Raji (cell line): Measurements from ENCODE around the gene ASIC2.

Experiments used
- POLR2A ChIP-seq: IDR thresholded peaks from 2 replicates; pipeline ENCODE4 v1.6.1; 2011; ENCODE audit warnings: low read depth, low read length, control low read depth; ENCODE audit not compliant: insufficient read depth

ASIC2 gene

DNA sequence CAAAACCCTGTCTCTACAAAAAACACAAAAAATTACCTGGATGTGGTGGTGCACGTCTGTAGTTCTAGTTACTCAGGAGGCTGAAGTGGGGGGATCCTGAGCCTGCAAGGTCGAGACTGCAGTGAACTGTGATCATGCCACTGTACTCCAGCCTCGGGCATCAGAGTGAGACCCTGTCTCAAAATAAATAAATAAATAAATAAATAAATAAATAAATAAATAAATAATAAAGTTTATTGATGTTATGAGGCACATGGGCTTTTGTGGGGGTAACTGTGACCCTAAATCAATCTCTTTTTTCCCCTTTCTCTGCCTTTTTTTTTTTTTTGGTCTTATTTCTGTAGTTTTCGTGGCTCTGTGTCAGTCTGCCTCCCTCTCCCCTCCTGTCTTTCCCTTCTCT is 4.5 kb upstream of the ASIC2 start:
- TF ChIP-seq POLR2A = no peak

DNA sequence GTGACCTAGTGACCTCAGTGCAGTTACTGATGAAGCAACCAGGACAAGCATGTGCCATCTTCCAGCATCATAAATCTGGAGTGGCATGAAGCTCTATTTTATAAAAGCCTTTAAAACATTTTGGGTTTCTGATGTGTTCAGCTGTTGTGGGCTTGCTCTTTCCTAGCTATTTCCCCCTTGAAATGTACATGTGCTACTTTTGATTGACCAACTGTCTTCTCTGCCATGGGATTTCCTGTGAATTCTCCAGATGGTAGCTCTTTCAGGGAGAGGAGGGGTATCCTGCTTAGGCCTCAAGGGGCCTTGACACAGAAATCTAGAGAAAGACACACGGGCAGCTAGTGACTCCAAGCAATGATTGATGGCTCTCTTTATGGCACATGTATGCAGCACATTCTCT is 1.9 kb upstream of the ASIC2 start:
- no peak for TF ChIP-seq POLR2A

GRCh38 chr17:33292201-33292980 is 704 bp downstream of the ASIC2 start:
- no peak for TF ChIP-seq POLR2A

GRCh38 chr17:33291248-33292200 is 1.6 kb downstream of the ASIC2 start:
- TF ChIP-seq POLR2A = no peak

DNA sequence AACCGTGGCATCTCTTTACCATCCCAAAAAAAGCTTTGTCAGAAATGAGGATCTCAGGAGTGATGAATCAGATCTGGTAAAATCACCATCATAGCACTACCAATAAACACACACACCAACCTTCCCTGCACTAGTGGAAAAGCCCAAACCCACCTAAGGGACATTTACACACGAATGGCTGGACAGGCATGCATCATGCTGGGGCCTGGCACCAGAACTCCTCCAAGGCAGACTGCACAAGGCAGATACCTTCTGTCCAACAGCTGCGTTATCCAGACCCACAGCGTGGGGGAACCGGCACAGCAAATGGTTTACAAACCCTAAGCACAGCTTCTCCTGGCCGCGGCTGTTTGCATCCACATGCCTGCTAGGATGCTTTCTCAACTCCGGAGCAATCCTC is 2.8 kb downstream of the ASIC2 start:
- TF ChIP-seq POLR2A = no peak

DNA sequence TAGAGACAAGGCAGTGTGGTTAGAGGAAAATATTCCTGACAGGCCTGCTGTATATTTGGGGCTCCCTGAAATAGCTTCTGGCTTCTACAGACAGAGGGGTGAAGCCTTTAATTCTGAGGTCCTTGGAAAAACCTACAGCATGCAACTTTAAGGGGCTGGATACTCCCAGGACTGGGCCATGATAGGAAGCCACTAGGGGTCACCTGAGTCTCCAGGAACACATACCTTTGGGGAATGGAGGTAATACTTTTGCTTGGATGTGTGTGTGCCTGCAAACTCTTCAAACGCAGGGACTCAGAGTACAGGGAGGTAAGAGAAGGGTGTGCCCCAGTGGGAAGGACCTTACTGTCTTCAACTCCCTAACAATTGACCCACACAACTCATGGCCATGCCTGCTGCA is 4.1 kb downstream of the ASIC2 start:
- no peak for TF ChIP-seq POLR2A

DNA sequence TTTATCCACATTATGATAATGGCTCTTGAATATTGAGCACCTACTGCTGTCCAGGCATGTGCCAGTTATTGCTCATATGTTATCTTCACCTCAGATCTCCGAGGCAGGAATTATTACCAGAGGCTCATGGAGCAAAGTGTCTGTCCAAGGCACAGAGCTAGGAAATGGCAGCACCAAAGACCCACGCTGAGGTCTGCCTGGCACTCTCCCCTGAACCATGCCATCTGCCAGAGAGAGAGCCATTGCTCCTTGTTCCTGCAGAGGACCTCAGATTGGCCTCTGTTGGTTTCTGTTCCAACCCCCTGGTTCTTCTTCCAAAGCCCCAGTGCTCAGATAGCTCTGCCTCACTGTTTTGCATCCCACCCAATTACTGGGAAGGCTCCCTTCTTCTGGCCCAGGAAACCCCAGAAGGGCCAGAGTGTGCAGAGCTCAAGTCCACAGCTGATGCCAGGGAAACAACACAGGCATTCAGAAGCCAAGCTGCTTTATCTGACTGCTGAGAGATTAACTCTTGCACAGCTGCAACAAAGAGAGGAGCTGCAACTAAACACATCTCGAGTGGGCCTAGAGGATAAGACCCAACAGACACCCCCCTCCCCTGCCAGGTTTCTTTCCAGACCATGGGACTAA is 5.9 kb downstream of the ASIC2 start:
- TF ChIP-seq POLR2A = no peak

GRCh38 chr17:33285413-33285812 is 7.7 kb downstream of the ASIC2 start:
- no peak for TF ChIP-seq POLR2A

GRCh38 chr17:33284022-33284421 is 9.1 kb downstream of the ASIC2 start:
- TF ChIP-seq POLR2A = no peak

- no peak for TF ChIP-seq POLR2A
Measured at GRCh38 chr17:33280162-33280943, 12.7 kb downstream of the ASIC2 start.

DNA sequence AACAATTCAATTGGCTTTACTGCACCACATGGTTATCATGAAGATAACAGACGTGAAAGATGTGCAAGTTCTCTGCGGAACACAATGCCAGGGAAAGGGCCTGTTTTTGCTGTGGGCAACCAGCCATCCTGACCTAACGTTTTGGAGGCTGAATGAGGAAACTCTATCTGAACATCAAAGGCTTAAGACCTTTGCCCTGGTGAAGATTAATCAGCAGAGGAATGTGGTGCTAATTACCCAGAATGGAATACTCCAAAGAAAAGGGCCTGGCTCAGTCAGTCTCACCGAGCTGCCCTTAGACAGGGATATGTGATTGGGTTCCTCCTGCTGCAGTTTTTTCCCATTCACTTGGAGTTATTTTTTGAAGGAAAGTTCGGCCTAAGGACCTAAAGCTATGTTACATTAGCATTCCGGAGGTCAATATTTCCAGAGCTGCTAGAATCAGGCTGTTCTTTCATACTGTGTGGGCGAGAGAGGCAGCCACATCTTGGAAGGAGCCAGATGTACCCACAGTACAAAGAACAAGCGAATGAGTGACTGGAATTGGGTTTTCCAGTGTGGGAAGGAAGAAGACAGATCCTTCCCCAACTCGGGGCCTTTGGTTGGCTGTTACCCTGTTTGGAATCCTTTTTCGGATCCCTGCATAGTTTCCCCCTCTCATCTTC is 15.5 kb downstream of the ASIC2 start:
- TF ChIP-seq POLR2A = no peak

GRCh38 chr17:33273743-33274410 is 19.2 kb downstream of the ASIC2 start:
- TF ChIP-seq POLR2A = no peak

- TF ChIP-seq POLR2A = no peak
Measured at GRCh38 chr17:33273271-33273670, 19.8 kb downstream of the ASIC2 start.

DNA sequence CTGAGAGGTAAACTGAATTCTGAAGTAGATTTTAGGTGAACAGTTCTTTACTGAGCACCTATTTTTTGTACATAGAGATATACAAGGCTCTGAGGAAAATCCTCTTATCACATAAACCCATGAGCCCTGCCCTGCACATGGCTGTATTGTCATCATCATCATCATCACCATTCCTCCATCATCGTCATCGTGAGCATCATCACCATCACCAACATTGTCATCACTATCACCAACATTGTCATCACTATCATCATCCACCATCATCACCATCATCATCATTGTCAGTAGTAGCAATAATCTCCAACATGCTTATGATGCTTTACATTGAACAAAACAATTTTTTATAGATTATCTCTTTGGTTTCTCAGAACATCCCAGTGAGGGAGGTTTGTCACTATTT is 20.7 kb downstream of the ASIC2 start:
- TF ChIP-seq POLR2A = no peak

- no peak for TF ChIP-seq POLR2A
Measured at GRCh38 chr17:33269337-33270060, 23.6 kb downstream of the ASIC2 start.
